Upper lobe of left lung (tissue), 6 donors: Measurements from ENCODE around the gene PILRA. TPM values are rescaled to one million over a fixed set of nuclear protein-coding genes. Genes with fewer than 3 reads are reported as not detected.
A peak's percentile ranks its signal among the peaks of the same experiment; 100 is the strongest.
"Not testable (repeated sequence)": the region's sequence is repeated elsewhere in the genome, so short reads cannot be mapped to it uniquely, and the experiment has no call there.

Experiments
- ATAC-seq, 2 donors: fragments of 200-7000 bp; cut with Tn5 transposase; one replicate each; pipeline ENCODE4 v1.9.1; 2022; ENCODE audit warnings: mild to moderate bottlenecking in 2 of 2, moderate library complexity in 2 of 2; ENCODE audit not compliant: low FRiP score in 2 of 2
- DNase-seq, 2 donors: peaks; one replicate each; pipeline ENCODE4 v3.0.0-alpha.2; 2019 to 2020
- H3K27ac ChIP-seq, 4 donors: fragments of 200-600 bp; sonication (generic); one replicate each; pipeline ENCODE4 v1.5.1; 2016 to 2019
- H3K27me3 ChIP-seq, 4 donors: fragments of 200-600 bp; sonication (generic); one replicate each; pipeline ENCODE4 v1.5.1; 2017 to 2019
- H3K36me3 ChIP-seq, 4 donors: fragments of 200-600 bp; sonication (generic); one replicate each; pipeline ENCODE4 v1.5.1; 2016 to 2019
- H3K4me1 ChIP-seq, 4 donors: fragments of 200-600 bp; sonication (generic); one replicate each; pipeline ENCODE4 v1.5.1; 2018 to 2019
- H3K4me3 ChIP-seq, 4 donors: fragments of 200-600 bp; sonication (generic); one replicate each; pipeline ENCODE4 v1.5.1; 2017 to 2019; ENCODE audit warnings: mild to moderate bottlenecking in 2 of 4, moderate library complexity in 1 of 4
- H3K9me3 ChIP-seq, 4 donors: fragments of 200-600 bp; sonication (generic); one replicate each; pipeline ENCODE4 v1.5.1; 2018 to 2019
- EP300 ChIP-seq, 4 donors: sonication (generic); formaldehyde crosslinking; IDR thresholded peaks; one replicate each; pipeline ENCODE4 v1.5.1; 2017; ENCODE audit warnings: antibody characterized with exemption in 4 of 4, control low read depth in 2 of 4
- POLR2A ChIP-seq, 4 donors: fragments of 450-650 bp; IDR thresholded peaks; one replicate each; pipeline ENCODE4 v1.5.1; 2016 to 2017; ENCODE audit warnings: antibody characterized with exemption in 4 of 4, mild to moderate bottlenecking in 2 of 4
- POLR2AphosphoS5 ChIP-seq, 2 donors: sonication (generic); formaldehyde crosslinking; IDR thresholded peaks; one replicate each; pipeline ENCODE4 v1.5.1; 2017; ENCODE audit warnings: antibody characterized with exemption in 2 of 2
- WGBS, 2 donors: methylation state at CpG; one replicate each; pipeline ENCODE4 v1.1.5; 2017 to 2018; 5-methylcytosine and 5-hydroxymethylcytosine counted together
- total RNA-seq, 6 donors: library from RNA; depleted of rRNA in 4 of 6; stranded (reverse); fragments of >200 nt in 4 of 6; gene quantifications; one replicate each; pipeline versions ENCODE4 v1.1.0 to v1.2.1, GENCODE V29; 2016 to 2021
- TF ChIP-seq, protein P1 (sequence below), 6 experiments: fragments of 450-650 bp in 4 of 6; fragments of 200-600 bp in 2 of 6; sonication (generic) in 2 of 6; IDR thresholded peaks; one replicate each; pipeline ENCODE4 v1.5.1; 2016 to 2019; ENCODE audit warnings: antibody characterized with exemption in 6 of 6
- donor health status: DM: no; HTN: no; CAD: no; lungs with moderate emphysema.
- donor health status: DM: no; HTN: yes; CAD: no; lungs with severe emphysema.

Gene PILRA
- total RNA-seq, 6 donors from 2014 or later = 15.2 to 52.4 (median 24.2) TPM

DNA sequence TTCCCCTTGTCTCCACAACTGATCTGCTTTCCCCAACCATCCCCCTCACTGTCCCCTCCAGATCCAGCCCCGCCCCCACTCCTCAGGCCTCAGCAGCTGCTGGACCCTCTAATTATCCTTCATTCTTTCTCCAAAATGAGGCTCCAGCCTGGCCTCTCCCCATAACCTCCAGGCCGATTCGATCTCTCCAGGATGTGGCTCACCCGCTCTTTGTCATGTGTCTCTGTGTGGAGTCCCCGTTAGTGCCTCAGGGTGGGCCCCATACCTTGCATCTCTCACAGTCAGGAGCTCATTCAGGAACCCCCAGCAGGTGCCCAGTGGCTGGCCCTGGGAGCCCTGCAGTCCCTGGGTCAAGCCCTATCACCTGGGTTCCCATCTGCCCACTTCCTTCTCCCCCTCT is 1.3 kb downstream of the PILRA start:
- Histone ChIP-seq H3K27me3 (no peaks in the 10 kb centered on the region), H3K4me3 (peak overlapping the region in 3 of 4 donors; percentile 18 to 40 (median 32)), H3K36me3 (no peaks in the 10 kb centered on the region), H3K27ac (peak overlapping the region in 1 of 4 donors; percentile 23), H3K9me3 (no peaks in the 10 kb centered on the region), H3K4me1 (peaks cover 9 to 23% (median 15%) of the 10 kb centered on the region in 4 donors)
- TF ChIP-seq, protein P1, sequence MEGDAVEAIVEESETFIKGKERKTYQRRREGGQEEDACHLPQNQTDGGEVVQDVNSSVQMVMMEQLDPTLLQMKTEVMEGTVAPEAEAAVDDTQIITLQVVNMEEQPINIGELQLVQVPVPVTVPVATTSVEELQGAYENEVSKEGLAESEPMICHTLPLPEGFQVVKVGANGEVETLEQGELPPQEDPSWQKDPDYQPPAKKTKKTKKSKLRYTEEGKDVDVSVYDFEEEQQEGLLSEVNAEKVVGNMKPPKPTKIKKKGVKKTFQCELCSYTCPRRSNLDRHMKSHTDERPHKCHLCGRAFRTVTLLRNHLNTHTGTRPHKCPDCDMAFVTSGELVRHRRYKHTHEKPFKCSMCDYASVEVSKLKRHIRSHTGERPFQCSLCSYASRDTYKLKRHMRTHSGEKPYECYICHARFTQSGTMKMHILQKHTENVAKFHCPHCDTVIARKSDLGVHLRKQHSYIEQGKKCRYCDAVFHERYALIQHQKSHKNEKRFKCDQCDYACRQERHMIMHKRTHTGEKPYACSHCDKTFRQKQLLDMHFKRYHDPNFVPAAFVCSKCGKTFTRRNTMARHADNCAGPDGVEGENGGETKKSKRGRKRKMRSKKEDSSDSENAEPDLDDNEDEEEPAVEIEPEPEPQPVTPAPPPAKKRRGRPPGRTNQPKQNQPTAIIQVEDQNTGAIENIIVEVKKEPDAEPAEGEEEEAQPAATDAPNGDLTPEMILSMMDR (IDR thresholded peaks at IDR 0.05) = no peak
- TF ChIP-seq POLR2A (IDR thresholded peaks at IDR 0.05) (no peak), EP300 (IDR thresholded peaks at IDR 0.05) (no peak), POLR2AphosphoS5 (IDR thresholded peaks at IDR 0.05) (no peak)
- ATAC-seq (no peak), DNase-seq (peak in 1 of 2 donors; percentile 32)
- 77 to 79% methylated on average over 5 of the region's 5 CpGs for WGBS, 2 donors

- no peak for ATAC-seq
- Histone ChIP-seq H3K4me1 (peaks cover 9 to 18% (median 12%) of the 10 kb centered on the region in 4 donors), H3K4me3 (no peak overlapping the region), H3K27me3 (no peaks in the 10 kb centered on the region), H3K27ac (no peak overlapping the region), H3K36me3 (no peaks in the 10 kb centered on the region), H3K9me3 (no peaks in the 10 kb centered on the region)
- TF ChIP-seq EP300 (IDR thresholded peaks at IDR 0.05) (no peak), POLR2A (IDR thresholded peaks at IDR 0.05) (no peak), POLR2AphosphoS5 (IDR thresholded peaks at IDR 0.05) (no peak)
- TF ChIP-seq, protein P1 (IDR thresholded peaks at IDR 0.05) = no peak
- WGBS, 2 donors = 80 to 88% methylated on average over 3 of the region's 3 CpGs
- DNase-seq = no peak
Observed at GRCh38 chr7:100376066-100376465, 2.8 kb downstream of the PILRA start.

DNA sequence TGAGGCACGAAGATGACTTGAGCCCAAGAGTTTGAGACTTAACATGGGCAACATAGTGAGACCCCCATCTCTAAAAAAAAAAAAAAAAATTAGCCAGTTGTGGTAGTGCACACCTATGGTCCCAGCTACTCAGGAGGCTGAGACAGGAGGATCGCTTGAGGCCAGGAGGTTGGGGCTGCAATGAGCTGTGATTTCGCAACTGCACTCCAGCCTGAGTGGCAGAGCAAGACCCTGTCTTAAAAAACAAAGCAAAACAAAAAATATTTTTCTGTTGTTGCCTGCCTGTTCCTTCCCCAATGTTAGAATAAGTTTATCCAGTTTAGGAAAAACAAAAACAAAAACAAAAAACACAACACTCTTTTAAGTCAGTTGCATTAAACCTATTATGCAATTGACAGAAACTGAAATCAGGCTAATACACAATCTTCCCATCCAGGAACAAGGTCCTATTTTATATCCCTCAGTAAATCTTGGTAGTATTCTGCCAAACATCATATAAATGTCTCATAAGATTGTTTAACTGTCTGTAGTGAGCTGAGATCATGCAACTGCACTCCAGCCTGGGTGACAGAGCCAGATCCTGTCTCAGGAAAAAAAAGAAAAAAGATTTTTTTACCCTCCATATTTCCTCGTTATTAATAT is 4.9 kb downstream of the PILRA start:
- Histone ChIP-seq H3K27ac (peak overlapping the region in 1 of 4 donors; percentile 73), H3K9me3 (no peaks in the 10 kb centered on the region), H3K4me3 (no peak overlapping the region), H3K36me3 (no peaks in the 10 kb centered on the region), H3K27me3 (no peaks in the 10 kb centered on the region), H3K4me1 (peaks cover 0 to 5% (median under 1%) of the 10 kb centered on the region in 4 donors)
- ATAC-seq = no peak
- WGBS, 2 donors = 89 to 91% methylated on average over 4 of the region's 4 CpGs
- no peak for DNase-seq
- TF ChIP-seq POLR2A (IDR thresholded peaks at IDR 0.05) = no peak

DNA sequence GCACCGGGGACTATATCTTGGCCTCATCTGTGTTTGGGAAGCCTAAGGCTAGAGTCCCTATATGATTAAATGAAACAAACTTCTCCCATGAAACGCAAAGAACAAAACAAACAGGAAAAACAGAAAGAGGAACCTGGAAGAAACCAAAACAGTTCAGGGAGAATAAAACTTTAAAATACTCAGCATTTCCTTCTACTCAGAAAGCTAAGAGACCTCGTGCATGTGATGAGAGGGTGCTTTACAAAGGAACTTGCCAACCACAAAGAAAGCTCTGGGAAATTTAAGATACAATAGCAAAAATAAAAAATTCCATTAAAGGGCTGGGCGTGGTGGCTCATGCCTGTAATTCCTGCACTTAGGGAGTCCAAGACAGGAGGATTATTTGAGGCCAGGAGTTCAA is 6.9 kb downstream of the PILRA start:
- Histone ChIP-seq H3K9me3 (no peaks in the 10 kb centered on the region), H3K36me3 (no peaks in the 10 kb centered on the region), H3K27ac (peak overlapping the region; percentile 49 to 73 (median 55)), H3K27me3 (no peaks in the 10 kb centered on the region), H3K4me3 (no peak overlapping the region), H3K4me1 (peaks cover 0 to 5% (median 0%) of the 10 kb centered on the region in 4 donors)
- TF ChIP-seq POLR2AphosphoS5 (IDR thresholded peaks at IDR 0.05) (no peak), EP300 (IDR thresholded peaks at IDR 0.05) (no peak), POLR2A (IDR thresholded peaks at IDR 0.05) (no peak)
- TF ChIP-seq, protein P1 (IDR thresholded peaks at IDR 0.05) = no peak
- WGBS, 2 donors = 53 to 64% methylated on average over 4 of the region's 4 CpGs
- peak in 1 of 2 donors; percentile 62 for ATAC-seq
- no peak for DNase-seq

DNA sequence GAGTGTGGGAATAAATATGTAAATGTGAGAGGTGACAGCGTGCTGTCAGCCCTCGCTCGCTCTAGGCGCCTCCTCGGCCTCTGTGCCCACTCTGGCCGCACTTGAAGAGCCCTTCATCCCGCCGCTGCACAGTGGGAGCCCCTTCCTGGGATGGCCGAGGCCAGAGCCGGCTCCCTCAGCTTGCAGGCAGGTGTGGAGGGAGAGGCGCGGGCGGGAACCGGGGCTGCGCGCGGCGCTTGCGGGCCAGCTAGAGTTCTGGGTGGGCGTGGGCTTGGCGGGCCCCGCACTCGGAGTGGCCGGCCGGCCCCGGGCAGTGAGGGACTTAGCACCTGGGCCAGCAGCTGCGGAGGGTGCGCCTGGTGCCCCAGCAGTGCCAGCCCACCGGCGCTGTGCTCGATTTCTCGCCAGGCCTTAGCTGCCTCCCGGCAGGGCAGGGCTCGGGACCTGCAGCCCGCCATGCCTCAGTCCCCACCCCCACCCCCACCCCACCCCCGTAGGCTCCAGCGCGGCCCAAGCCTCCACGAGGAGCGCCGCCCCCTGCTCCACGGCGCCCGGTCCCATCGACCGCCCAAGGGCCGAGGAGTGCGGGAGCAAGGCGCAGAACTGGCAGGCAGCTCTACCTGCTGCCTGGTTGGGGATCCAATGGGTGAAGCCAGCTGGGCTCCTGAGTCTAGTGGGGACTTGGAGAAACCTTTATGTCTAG is 8.4 kb downstream of the PILRA start:
- not testable (repeated sequence) for H3K36me3 ChIP-seq, H3K9me3 ChIP-seq, H3K27me3 ChIP-seq, H3K4me1 ChIP-seq, H3K4me3 ChIP-seq, H3K27ac ChIP-seq, ATAC-seq
- 86% methylated on average over 8 to 41 of the region's 49 CpGs for WGBS, 2 donors
- DNase-seq = peak in 1 of 2 donors; percentile 81
